ENCODE results near the gene MED25.

DNA sequence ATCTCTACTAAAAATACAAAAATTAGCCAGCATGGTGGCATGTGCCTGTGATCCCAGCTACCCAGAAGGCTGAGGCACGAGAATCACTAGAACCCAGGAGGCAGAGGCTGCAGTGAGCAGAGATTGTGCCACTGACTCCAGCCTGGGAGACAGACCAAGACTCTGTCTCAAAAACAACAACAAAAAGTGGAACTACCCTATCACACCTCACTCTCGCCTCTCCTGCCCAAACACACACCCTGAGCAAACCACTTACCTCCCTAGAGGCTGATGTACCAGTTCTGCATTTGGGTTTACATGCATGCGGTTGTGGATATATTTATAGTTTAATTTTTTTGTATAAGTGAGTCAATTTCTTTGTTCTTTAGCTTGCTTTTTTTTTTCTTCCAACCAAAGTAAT, 25.2 kb downstream of the MED25 start:
- TF ChIP-seq, protein P1, sequence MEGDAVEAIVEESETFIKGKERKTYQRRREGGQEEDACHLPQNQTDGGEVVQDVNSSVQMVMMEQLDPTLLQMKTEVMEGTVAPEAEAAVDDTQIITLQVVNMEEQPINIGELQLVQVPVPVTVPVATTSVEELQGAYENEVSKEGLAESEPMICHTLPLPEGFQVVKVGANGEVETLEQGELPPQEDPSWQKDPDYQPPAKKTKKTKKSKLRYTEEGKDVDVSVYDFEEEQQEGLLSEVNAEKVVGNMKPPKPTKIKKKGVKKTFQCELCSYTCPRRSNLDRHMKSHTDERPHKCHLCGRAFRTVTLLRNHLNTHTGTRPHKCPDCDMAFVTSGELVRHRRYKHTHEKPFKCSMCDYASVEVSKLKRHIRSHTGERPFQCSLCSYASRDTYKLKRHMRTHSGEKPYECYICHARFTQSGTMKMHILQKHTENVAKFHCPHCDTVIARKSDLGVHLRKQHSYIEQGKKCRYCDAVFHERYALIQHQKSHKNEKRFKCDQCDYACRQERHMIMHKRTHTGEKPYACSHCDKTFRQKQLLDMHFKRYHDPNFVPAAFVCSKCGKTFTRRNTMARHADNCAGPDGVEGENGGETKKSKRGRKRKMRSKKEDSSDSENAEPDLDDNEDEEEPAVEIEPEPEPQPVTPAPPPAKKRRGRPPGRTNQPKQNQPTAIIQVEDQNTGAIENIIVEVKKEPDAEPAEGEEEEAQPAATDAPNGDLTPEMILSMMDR (conservative IDR thresholded peaks at IDR 0.05; ENCODE audit: low read depth, low read length): no peak
- TF ChIP-seq EZH2 (IDR thresholded peaks at IDR 0.05; ENCODE audit: low read length, unreplicated experiment): no peak
